ENCODE results near the gene SPSB2. TPM values are rescaled to one million over a fixed set of nuclear protein-coding genes. Genes with fewer than 3 reads are reported as not detected.
A peak's percentile ranks its signal among the peaks of the same experiment; 100 is the strongest.
"Not testable (repeated sequence)": the region's sequence is repeated elsewhere in the genome, so short reads cannot be mapped to it uniquely, and the experiment has no call there.

The SPSB2 gene
- total RNA-seq, 4 donors from 2014 or later, result 4.1 to 6.5 (median 5.7) TPM

DNA sequence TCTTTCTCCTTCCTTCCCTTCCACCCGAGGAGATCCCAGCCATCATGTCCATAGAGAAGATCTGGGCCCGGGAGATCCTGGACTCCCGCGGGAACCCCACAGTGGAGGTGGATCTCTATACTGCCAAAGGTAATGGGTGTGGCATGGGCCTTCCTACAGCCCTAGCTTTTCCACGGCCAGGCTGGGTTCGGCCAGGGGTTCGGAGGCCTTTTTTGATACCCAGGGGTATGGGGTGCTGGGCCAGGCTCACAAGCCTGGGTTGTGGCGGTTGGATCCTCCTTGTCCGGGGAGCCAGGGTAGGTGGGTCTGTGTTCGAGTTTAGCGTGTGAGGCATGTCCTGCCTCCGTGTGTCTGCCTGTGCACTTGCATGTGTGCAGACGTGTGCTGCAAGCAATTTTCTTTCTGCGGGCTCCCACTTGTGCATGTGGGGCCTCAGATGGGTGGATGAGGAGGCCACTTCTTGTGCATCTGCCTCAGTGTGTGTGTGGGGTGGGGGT, 42.7 kb upstream of the SPSB2 start:
- TF ChIP-seq, protein P1, sequence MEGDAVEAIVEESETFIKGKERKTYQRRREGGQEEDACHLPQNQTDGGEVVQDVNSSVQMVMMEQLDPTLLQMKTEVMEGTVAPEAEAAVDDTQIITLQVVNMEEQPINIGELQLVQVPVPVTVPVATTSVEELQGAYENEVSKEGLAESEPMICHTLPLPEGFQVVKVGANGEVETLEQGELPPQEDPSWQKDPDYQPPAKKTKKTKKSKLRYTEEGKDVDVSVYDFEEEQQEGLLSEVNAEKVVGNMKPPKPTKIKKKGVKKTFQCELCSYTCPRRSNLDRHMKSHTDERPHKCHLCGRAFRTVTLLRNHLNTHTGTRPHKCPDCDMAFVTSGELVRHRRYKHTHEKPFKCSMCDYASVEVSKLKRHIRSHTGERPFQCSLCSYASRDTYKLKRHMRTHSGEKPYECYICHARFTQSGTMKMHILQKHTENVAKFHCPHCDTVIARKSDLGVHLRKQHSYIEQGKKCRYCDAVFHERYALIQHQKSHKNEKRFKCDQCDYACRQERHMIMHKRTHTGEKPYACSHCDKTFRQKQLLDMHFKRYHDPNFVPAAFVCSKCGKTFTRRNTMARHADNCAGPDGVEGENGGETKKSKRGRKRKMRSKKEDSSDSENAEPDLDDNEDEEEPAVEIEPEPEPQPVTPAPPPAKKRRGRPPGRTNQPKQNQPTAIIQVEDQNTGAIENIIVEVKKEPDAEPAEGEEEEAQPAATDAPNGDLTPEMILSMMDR (IDR thresholded peaks at IDR 0.05), result no peak
- no peak for ATAC-seq (ENCODE audit: low FRiP score)

DNA sequence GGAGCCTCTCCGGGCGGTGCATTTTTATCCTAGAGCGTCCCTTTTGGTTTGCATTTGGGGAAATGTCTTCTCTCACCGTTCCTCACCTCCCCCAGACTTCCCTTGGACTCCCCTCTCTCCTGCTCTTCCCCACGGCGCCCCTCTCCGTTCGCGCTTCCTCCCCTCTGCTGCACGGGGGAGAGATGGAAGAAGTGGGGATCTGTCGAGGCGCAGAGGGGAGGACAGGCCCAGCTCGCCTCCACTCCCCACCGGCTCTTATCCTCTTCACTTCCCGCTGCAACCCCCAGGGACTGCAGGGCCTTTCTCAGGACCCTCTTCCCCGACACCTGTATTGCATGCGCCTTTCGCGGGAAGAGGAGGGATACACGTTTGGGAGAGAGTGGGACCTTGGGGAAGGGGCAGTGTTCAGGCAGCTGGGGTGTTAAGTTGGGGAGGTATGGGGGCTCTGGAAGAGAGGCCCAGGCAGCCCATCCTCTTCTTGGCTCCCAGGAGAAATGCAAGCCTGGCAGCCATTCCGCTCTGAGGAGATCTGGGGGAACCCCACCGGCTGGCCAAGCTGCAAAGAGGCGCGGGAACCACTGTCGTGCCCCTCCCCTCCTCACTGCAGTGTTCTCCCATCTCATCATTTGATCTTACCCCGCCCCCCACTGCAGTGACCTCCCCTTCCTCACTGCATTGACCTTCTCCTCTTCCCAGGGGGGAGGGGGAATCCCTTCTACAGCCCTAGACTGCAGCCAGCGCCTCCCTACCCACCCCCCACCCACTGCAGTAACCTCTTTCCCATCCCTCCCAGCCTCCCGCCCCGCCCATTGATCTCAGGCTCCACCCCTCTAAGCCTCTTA, 42.1 kb upstream of the SPSB2 start:
- DNase-seq (ENCODE audit: low spot score), result no peak
- no peak for ATAC-seq (ENCODE audit: low FRiP score)
- TF ChIP-seq, protein P1 (IDR thresholded peaks at IDR 0.05), result no peak

More for the DNA sequence above, 42.7 kb upstream of the SPSB2 start:
- DNase-seq (ENCODE audit: low spot score), result no peak

DNA sequence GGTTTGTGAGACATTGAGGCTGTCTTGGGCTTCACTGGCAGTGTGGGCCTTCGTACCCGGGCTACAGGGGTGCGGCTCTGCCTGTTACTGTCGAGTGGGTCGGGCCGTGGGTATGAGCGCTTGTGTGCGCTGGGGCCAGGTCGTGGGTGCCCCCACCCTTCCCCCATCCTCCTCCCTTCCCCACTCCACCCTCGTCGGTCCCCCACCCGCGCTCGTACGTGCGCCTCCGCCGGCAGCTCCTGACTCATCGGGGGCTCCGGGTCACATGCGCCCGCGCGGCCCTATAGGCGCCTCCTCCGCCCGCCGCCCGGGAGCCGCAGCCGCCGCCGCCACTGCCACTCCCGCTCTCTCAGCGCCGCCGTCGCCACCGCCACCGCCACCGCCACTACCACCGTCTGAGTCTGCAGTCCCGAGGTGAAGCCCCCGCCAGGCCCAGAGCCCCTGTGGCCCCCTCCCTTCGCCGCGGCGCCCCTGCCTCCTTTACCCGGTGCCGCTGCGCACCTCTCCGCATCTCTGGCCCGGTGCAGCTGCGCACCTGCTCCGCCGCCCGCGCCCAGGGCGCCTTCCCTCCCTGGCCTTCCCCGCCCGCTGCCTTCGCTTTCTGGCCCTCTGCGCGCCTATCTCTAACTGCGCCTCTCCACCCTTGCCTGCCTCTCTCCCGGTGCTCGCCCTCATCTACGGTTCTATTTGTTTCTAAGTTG, 41.3 kb upstream of the SPSB2 start, which contains the start of gene ENO2:
Gene ENO2, plus strand, starts transcription at position 335 of the 701 bp plus-strand sequence. CDS start 1,253 bp downstream, outside the sequence.
- ATAC-seq (ENCODE audit: low FRiP score), result peak; percentile 94
- TF ChIP-seq, protein P1 (IDR thresholded peaks at IDR 0.05), result no peak
- DNase-seq (ENCODE audit: low spot score), result no peak

DNA sequence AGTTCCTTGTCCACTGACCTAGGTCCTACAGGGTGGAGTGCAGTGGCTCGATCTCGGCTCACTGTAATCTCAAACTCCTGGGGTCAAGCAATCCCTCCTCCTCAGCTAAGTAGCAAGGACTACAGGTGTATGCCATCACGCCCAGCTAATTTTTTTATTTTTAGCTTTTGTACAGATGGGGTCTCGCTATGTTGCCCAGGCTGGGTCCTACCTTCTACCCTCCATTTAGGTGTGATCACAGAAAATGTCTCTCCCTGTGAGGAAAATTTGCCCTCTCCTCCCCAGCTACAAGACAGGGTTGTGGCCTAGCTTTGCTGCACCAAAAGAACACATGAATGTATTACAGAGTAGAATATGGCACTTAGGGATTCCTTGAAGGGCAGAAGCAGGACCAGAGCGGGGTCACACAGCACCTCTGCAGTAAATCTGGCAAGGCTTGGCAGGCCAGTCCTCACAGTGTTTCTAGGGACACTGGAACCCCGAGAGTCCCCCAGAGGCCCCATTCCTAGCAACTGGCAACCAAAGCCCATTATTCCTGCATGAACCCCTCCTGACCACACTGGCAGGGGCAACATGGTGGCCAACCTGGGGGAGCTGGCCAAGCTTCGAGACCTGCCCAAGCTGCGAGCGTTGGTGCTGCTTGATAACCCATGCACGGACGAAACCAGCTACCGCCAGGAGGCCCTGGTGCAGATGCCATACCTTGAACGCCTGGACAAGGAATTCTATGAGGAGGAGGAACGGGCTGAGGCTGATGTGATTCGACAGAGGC, 39.2 kb upstream of the SPSB2 start:
- ATAC-seq (ENCODE audit: low FRiP score), result no peak
- DNase-seq (ENCODE audit: low spot score), result no peak
- TF ChIP-seq, protein P1 (IDR thresholded peaks at IDR 0.05), result no peak

GRCh38 chr12:6909421-6910145, 36.5 kb upstream of the SPSB2 start:
- DNase-seq (ENCODE audit: low spot score) (no peak), ATAC-seq (ENCODE audit: low FRiP score) (no peak)
- TF ChIP-seq, protein P1 (IDR thresholded peaks at IDR 0.05), result no peak

DNA sequence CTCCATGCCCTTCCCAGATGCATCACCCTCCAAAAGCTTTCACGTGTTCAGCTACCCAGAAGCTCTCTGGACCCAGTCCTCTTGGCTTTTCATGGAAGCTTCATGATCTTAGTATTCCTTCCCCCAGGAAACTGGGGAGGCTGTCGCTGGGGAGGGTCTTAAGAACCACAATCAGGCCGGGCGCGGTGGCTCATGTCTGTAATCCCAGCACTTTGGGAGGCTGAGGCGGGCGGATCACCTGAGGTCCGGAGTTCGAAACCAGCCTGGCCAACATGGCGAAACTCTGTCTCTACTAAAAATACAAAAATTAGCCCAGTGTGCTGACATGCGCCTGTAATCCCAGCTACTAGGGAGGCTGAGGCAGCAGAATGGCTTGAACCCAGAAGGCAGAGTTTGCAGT, 35.0 kb upstream of the SPSB2 start:
- ATAC-seq (ENCODE audit: low FRiP score); DNase-seq (ENCODE audit: low spot score): not testable (repeated sequence)

Data from omental fat pad (tissue), 4 donors.